Fibroblast of villous mesenchyme (primary cell): Measurements from ENCODE around the gene RSPO1. TPM values are rescaled to one million over a fixed set of nuclear protein-coding genes. Genes with fewer than 3 reads are reported as not detected.

Source experiments
- DNase-seq: peaks from one replicate; pipeline ENCODE4 v3.0.0-alpha.2; 2010; ENCODE audit warnings: low read depth
- H3K4me3 ChIP-seq: 2 replicates; pipeline ENCODE4 v1.5.1; 2011; ENCODE audit warnings: low read depth, mild to moderate bottlenecking, low read length
- CTCF ChIP-seq: IDR thresholded peaks from 2 replicates; pipeline ENCODE4 v1.5.1; 2012; ENCODE audit warnings: low read depth, mild to moderate bottlenecking, low read length; ENCODE audit not compliant: insufficient read depth
- total RNA-seq: library from RNA; depleted of rRNA; stranded (reverse); fragments of >200 nt; gene quantifications from 2 replicates; pipeline ENCODE4 v1.2.3, GENCODE V29; 2012

RSPO1 gene
- total RNA-seq, 1 donor, result not detected

GRCh38 chr1:37628026-37628556 is 6.6 kb downstream of the RSPO1 start:
- no peak overlapping the region for H3K4me3 ChIP-seq
- DNase-seq, result no peak
- no peak for TF ChIP-seq CTCF

GRCh38 chr1:37622131-37622530 is 12.6 kb downstream of the RSPO1 start:
- TF ChIP-seq CTCF, result no peak

GRCh38 chr1:37621326-37621870 is 13.3 kb downstream of the RSPO1 start:
- no peak for TF ChIP-seq CTCF
- peak; percentile 17 for DNase-seq
- H3K4me3 ChIP-seq, result no peak overlapping the region

More at GRCh38 chr1:37622131-37622530, 12.6 kb downstream of the RSPO1 start:
- no peak for DNase-seq
- H3K4me3 ChIP-seq, result no peak overlapping the region

- no peak for TF ChIP-seq CTCF
- peak; percentile 8 for DNase-seq
- no peak overlapping the region for H3K4me3 ChIP-seq
Observed at GRCh38 chr1:37620707-37621106, 14.0 kb downstream of the RSPO1 start.

- H3K4me3 ChIP-seq, result no peak overlapping the region
- no peak for TF ChIP-seq CTCF
- no peak for DNase-seq
Observed at GRCh38 chr1:37616330-37616729, 18.4 kb downstream of the RSPO1 start.

GRCh38 chr1:37614105-37614504 is 20.6 kb downstream of the RSPO1 start:
- no peak overlapping the region for H3K4me3 ChIP-seq
- TF ChIP-seq CTCF, result no peak
- no peak for DNase-seq

GRCh38 chr1:37612186-37612585 is 22.5 kb downstream of the RSPO1 start:
- no peak for TF ChIP-seq CTCF
- no peak for DNase-seq
- no peak overlapping the region for H3K4me3 ChIP-seq
